Measurements from ENCODE around the gene ACO1.

ACO1 gene

GRCh38 chr9:32424616-32425015 is 40.2 kb downstream of the ACO1 start:
- DNase-seq: no peak

- peak; percentile 9 to 38 for DNase-seq
Measured at GRCh38 chr9:32426278-32426939, 42.0 kb downstream of the ACO1 start.

- DNase-seq: no peak
Measured at GRCh38 chr9:32427111-32427873, 42.8 kb downstream of the ACO1 start.

GRCh38 chr9:32430720-32431119 is 46.3 kb downstream of the ACO1 start:
- no peak for DNase-seq

- no peak for DNase-seq
Measured at GRCh38 chr9:32431196-32431595, 46.8 kb downstream of the ACO1 start.

- peak; percentile 5 to 55 for DNase-seq
Measured at GRCh38 chr9:32431940-32432555, 47.6 kb downstream of the ACO1 start.

GRCh38 chr9:32434892-32435291 is 50.4 kb downstream of the ACO1 start:
- no peak for DNase-seq

GRCh38 chr9:32441678-32442077 is 57.2 kb downstream of the ACO1 start:
- no peak for DNase-seq

GRCh38 chr9:32442433-32442832 is 58.0 kb downstream of the ACO1 start:
- DNase-seq: no peak

- no peak for DNase-seq
Measured at GRCh38 chr9:32449969-32450368, 65.5 kb downstream of the ACO1 start.

- DNase-seq: no peak
Measured at GRCh38 chr9:32454280-32454679, 69.8 kb downstream of the ACO1 start.

- DNase-seq: no peak
Measured at GRCh38 chr9:32455738-32456137, 71.3 kb downstream of the ACO1 start.

GRCh38 chr9:32456564-32456963 is 72.1 kb downstream of the ACO1 start:
- no peak for DNase-seq

GRCh38 chr9:32463500-32464293 is 79.3 kb downstream of the ACO1 start:
- DNase-seq: no peak

GRCh38 chr9:32468740-32469139 is 84.3 kb downstream of the ACO1 start:
- no peak for DNase-seq

- DNase-seq: no peak
Measured at GRCh38 chr9:32472344-32472743, 87.9 kb downstream of the ACO1 start.

GRCh38 chr9:32483343-32483742 is 98.9 kb downstream of the ACO1 start:
- no peak for DNase-seq

GRCh38 chr9:32486839-32487562 is 102.6 kb downstream of the ACO1 start:
- DNase-seq: no peak

GRCh38 chr9:32487981-32488380 is 103.5 kb downstream of the ACO1 start:
- no peak for DNase-seq

GRCh38 chr9:32490601-32491000 is 106.2 kb downstream of the ACO1 start:
- no peak for DNase-seq

GRCh38 chr9:32497921-32498320 is 113.5 kb downstream of the ACO1 start:
- DNase-seq: peak in 1 of 2 donors; percentile 4

GRCh38 chr9:32500768-32501167 is 116.3 kb downstream of the ACO1 start:
- DNase-seq: no peak

- no peak for DNase-seq
Measured at GRCh38 chr9:32501868-32502267, 117.4 kb downstream of the ACO1 start.

Data from inflammatory macrophage treated with lipopolysaccharide for 1 hour (primary cell).